ENCODE results near the gene CX3CR1. TPM values are rescaled to one million over a fixed set of nuclear protein-coding genes. Genes with fewer than 3 reads are reported as not detected.
"Not testable (repeated sequence)": the region's sequence is repeated elsewhere in the genome, so short reads cannot be mapped to it uniquely, and the experiment has no call there.

CX3CR1 gene
- total RNA-seq, 1 donor from 2014 or later: not detected

DNA sequence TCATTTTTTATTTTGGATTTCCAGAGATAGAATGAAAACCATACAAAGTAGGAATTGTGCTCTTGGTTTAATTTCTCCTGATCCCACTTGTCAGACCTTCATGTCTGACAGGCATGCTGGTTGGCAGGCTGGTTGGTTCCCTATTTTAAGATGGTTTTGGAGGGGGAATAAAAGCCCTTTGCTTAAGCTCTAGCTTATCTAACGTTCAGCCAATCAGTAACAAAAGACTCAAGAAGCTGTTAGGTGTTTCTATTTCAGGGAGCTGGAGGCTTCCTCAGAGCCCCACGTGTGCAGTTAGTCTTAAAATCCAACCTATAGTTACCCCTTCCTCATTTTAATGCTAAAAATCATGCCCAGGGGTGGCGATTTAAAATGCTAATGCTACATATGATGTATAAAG lies 47.0 kb downstream of the CX3CR1 start:
- TF ChIP-seq, protein P1, sequence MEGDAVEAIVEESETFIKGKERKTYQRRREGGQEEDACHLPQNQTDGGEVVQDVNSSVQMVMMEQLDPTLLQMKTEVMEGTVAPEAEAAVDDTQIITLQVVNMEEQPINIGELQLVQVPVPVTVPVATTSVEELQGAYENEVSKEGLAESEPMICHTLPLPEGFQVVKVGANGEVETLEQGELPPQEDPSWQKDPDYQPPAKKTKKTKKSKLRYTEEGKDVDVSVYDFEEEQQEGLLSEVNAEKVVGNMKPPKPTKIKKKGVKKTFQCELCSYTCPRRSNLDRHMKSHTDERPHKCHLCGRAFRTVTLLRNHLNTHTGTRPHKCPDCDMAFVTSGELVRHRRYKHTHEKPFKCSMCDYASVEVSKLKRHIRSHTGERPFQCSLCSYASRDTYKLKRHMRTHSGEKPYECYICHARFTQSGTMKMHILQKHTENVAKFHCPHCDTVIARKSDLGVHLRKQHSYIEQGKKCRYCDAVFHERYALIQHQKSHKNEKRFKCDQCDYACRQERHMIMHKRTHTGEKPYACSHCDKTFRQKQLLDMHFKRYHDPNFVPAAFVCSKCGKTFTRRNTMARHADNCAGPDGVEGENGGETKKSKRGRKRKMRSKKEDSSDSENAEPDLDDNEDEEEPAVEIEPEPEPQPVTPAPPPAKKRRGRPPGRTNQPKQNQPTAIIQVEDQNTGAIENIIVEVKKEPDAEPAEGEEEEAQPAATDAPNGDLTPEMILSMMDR (IDR thresholded peaks at IDR 0.05; ENCODE audit: insufficient read depth, low read length, poor library complexity, severe bottlenecking): no peak
- no peak for DNase-seq (ENCODE audit: low read depth)
- Histone ChIP-seq H3K27me3 (ENCODE audit: control insufficient read depth, insufficient read depth, low read length) (no peaks in the 10 kb centered on the region), H3K4me3 (ENCODE audit: low read depth, low read length) (no peak overlapping the region), H3K36me3 (ENCODE audit: control insufficient read depth, insufficient read depth, low read length) (no peaks in the 10 kb centered on the region)

DNA sequence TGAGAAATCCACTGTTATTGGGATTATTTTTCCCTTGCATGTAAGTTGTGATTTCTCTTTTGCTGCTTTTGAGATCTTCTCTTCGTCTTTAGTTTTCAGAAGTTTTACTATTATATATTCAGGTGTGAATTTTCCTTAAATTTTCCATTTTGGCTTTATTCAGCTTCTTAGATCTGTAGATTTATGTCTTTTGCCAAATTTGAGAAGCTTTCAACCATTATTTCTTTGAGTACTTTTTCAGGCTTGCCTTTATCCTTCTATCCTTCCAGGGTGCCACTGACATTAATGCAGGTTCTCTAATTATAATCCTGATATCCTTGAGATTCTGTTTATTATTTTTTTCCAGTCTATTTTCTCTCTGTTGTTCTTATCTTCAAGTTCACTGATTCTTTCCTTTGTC lies 49.4 kb downstream of the CX3CR1 start:
- Histone ChIP-seq H3K4me3 (ENCODE audit: low read depth, low read length) (no peak overlapping the region), H3K27me3 (ENCODE audit: control insufficient read depth, insufficient read depth, low read length) (no peaks in the 10 kb centered on the region), H3K36me3 (ENCODE audit: control insufficient read depth, insufficient read depth, low read length) (no peaks in the 10 kb centered on the region)
- DNase-seq (ENCODE audit: low read depth): no peak
- TF ChIP-seq, protein P1 (IDR thresholded peaks at IDR 0.05; ENCODE audit: insufficient read depth, low read length, poor library complexity, severe bottlenecking): no peak

DNA sequence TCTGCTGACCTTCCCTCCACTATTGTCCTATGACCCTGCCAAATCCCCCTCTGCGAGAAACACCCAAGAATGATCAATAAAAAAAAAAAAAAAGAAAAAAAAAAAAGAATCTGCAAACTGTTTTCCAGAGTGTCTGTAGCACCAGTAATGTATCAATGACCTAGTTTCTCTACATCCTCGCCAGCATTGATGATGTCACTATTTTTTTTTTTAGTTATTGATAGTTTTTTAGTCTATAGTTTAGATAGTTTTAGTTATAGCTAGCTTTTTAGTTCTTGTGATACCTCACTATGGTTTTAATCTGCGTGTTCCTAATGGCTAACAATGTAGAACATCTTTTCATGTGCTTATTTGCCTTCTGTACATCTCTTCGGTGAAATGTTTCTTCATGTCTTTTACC lies 51.3 kb downstream of the CX3CR1 start:
- TF ChIP-seq, protein P1 (IDR thresholded peaks at IDR 0.05; ENCODE audit: insufficient read depth, low read length, poor library complexity, severe bottlenecking): no peak
- no peaks in the 10 kb centered on the region for H3K36me3 ChIP-seq (ENCODE audit: control insufficient read depth, insufficient read depth, low read length)
- no peak for DNase-seq (ENCODE audit: low read depth)
- H3K4me3 ChIP-seq (ENCODE audit: low read depth, low read length): no peak overlapping the region
- no peaks in the 10 kb centered on the region for H3K27me3 ChIP-seq (ENCODE audit: control insufficient read depth, insufficient read depth, low read length)

DNA sequence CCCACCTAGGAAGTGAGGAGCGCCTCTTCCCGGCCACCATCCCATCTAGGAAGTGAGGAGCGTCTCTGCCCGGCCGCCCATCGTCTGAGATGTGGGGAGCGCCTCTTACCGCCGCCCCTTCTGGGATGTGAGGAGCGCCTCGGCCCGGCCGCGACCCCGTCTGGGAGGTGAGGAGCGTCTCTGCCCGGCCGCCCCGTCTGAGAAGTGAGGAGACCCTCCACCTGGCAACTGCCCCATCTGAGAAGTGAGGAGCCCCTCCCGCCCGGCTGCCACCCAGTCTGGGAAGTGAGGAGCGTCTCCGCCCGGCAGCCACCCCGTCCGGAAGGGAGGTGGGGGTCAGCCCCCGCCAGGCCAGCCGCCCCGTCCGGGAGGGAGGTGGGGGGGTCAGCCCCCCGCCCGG lies 52.2 kb downstream of the CX3CR1 start:
- not testable (repeated sequence) for H3K4me3 ChIP-seq (ENCODE audit: low read depth, low read length); DNase-seq (ENCODE audit: low read depth); H3K27me3 ChIP-seq (ENCODE audit: control insufficient read depth, insufficient read depth, low read length); H3K36me3 ChIP-seq (ENCODE audit: control insufficient read depth, insufficient read depth, low read length)

DNA sequence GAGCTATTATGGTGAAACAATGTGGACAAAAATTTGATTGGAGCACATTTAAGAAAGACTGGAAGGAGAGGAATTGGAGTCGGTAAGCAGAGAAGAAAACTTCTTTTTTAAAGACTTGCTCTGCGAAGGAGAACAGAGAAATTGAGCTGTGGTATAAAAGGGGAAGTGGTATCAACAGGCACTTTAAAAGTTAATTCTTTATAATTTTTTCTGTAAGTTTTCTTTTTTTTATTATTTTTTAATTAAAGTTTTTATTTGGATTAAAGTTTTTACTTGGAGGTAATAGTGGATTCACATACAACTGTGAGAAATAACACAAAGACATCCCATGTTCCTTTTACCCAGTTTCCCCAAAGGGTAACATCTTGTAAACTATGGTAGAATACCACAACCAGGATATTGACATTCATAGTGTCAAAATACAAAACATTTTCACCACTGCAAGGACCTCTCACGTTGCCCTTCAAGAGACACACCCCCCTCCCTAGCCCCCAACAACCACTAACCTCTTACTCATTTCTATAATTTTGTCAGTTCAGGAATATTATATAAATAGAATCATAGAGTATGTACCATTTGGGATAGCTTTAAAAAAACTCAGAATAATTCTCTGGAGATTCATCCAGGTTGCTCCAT lies 53.6 kb downstream of the CX3CR1 start:
- TF ChIP-seq, protein P1 (IDR thresholded peaks at IDR 0.05; ENCODE audit: insufficient read depth, low read length, poor library complexity, severe bottlenecking): no peak

DNA sequence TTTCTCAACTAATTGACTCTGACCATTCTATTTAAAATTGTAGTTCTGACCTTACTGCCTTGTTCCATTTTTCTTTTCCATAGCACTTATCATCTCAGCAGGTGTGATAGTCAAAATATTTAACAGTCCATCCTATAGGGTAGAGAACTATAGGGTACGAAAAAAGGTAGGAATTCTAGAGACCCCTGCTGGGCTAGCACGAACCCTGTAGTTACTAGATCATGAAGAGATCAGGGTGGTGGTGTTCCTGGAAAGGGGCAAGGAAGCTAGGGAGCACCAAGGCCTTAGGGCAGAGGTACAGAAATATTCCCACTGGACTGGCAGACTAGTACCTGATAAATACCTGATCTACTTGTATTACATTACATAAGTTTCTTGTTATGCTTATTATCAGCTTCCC lies 55.5 kb downstream of the CX3CR1 start:
- TF ChIP-seq, protein P1 (IDR thresholded peaks at IDR 0.05; ENCODE audit: insufficient read depth, low read length, poor library complexity, severe bottlenecking): no peak
- Histone ChIP-seq H3K4me3 (ENCODE audit: low read depth, low read length) (no peak overlapping the region), H3K36me3 (ENCODE audit: control insufficient read depth, insufficient read depth, low read length) (no peaks in the 10 kb centered on the region), H3K27me3 (ENCODE audit: control insufficient read depth, insufficient read depth, low read length) (no peaks in the 10 kb centered on the region)
- no peak for DNase-seq (ENCODE audit: low read depth)

More for the DNA sequence above, 53.6 kb downstream of the CX3CR1 start:
- no peak for DNase-seq (ENCODE audit: low read depth)
- H3K36me3 ChIP-seq (ENCODE audit: control insufficient read depth, insufficient read depth, low read length): no peaks in the 10 kb centered on the region
- H3K27me3 ChIP-seq (ENCODE audit: control insufficient read depth, insufficient read depth, low read length): no peaks in the 10 kb centered on the region
- H3K4me3 ChIP-seq (ENCODE audit: low read depth, low read length): no peak overlapping the region

Measured in kidney epithelial cell (primary cell).